Esophagus muscularis mucosa (tissue), 3 donors: ENCODE results near the gene PIGM.

Experiments used
- CTCF ChIP-seq, 3 experiments: fragments of 200-600 bp in 2 of 3; fragments of 450-650 bp in 1 of 3; sonication (generic) in 2 of 3; IDR thresholded peaks; one replicate each; pipeline ENCODE4 v1.5.1; 2017 to 2019; ENCODE audit warnings: antibody characterized with exemption in 3 of 3, mild to moderate bottlenecking in 2 of 3, moderate library complexity in 1 of 3
- POLR2A ChIP-seq: fragments of 450-650 bp; IDR thresholded peaks from one replicate; pipeline ENCODE4 v1.6.1; 2017; ENCODE audit warnings: antibody characterized with exemption, moderate library complexity, mild to moderate bottlenecking, low read depth
- POLR2AphosphoS5 ChIP-seq, 2 donors: sonication (generic); formaldehyde crosslinking; IDR thresholded peaks; one replicate each; pipeline ENCODE4 v1.6.1; 2017; ENCODE audit warnings: antibody characterized with exemption in 2 of 2

DNA sequence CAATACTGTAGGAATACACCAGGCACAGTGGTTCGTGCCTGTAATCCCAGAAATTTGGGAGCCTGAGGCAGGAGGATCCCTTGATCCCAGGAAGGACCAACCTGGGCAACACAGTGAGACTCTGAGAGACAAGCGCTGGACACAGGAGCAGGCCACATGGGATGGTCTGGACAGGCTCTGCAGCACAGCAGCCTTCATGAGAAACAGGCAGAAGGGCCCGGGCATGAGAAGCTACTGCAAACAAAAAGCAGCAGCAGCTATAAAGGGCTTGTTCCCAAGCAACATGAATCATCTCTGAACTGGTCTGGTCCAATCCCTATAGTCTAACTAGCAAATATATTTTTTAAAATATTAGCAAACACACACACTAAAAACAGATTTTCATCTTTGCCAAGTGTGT lies 42.2 kb downstream of the PIGM start:
- no peak for TF ChIP-seq CTCF (IDR thresholded peaks at IDR 0.05)
- no peak for TF ChIP-seq POLR2AphosphoS5 (IDR thresholded peaks at IDR 0.05)
- TF ChIP-seq POLR2A: no peak
